ENCODE measurements around the gene ID2. TPM values are rescaled to one million over a fixed set of nuclear protein-coding genes. Genes with fewer than 3 reads are reported as not detected.

ID2 gene
- total and polyA plus RNA-seq, 7 donors: 154 to 615 (median 376) TPM

DNA sequence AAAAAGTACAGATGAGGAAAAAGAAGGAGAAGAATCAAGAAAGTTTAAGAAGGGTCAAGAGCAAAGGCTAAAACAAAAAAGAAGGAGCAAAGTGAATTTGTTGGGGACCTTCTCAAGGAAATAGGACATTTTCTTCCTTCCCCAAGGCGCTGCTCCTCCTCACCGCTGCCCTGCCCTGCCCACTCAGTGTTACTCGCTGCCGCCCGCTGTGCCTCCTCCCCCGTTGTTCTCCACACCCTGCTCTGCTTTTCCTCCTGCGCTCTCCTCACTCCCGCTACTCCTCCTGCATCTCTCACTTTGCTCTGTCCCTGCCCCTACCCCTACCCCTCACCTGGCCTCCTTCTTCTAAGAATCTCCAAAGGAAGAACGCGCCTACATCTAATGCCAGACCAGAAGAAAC lies 50.7 kb downstream of the ID2 start:
- Histone ChIP-seq H3K36me3 (peaks cover 29 to 98% (median 43%) of the 10 kb centered on the region in 4 donors), H3K9me3 (no peaks in the 10 kb centered on the region), H3K27me3 (no peaks in the 10 kb centered on the region), H3K4me3 (no peak overlapping the region), H3K4me1 (no peaks in the 10 kb centered on the region), H3K27ac (no peak overlapping the region)
- DNase-seq: no peak
- intact Hi-C loops (cut with DNase I): no loop called here
- TF ChIP-seq POLR2AphosphoS5 (IDR thresholded peaks at IDR 0.05): no peak
- no peak for TF ChIP-seq CTCF (IDR thresholded peaks at IDR 0.05)
- TF ChIP-seq EP300 (IDR thresholded peaks at IDR 0.05): no peak
- TF ChIP-seq POLR2A (IDR thresholded peaks at IDR 0.05): no peak
- 97% methylated on average over 10 of the region's 10 CpGs for WGBS, 2 donors

Other genes with a start within 250 kb of the ID2 start
- gene KIDINS220, start 155.6 kb downstream of the ID2 start, total RNA-seq: 100 to 1,000 TPM in 1 of 4 donors, 10 to 100 TPM in 3; 85.7 to 111 (median 95.0) TPM
- gene KIDINS220, start 155.6 kb downstream of the ID2 start, polyA plus RNA-seq: 10 to 100 TPM in 1 of 3 donors, 1 to 10 TPM in 2; 3.0 to 19.8 (median 5.4) TPM